ENCODE results near the gene PSMA5. TPM values are rescaled to one million over a fixed set of nuclear protein-coding genes. Genes with fewer than 3 reads are reported as not detected.

PSMA5 gene
- total RNA-seq, 1 donor from 2014 or later: 55.4 TPM

- H3K36me3 ChIP-seq: peaks cover 74% of the 10 kb centered on the region
- no peak overlapping the region for H3K4me3 ChIP-seq
- intact Hi-C loops (cut with DNase I): loop anchor here (10.0 kb wide), 1 partner anchor 127 kb away; no protein-coding TSS in a partner anchor
- peaks cover 11% of the 10 kb centered on the region for H3K4me1 ChIP-seq
- no peak for TF ChIP-seq CTCF (IDR thresholded peaks at IDR 0.05)
- H3K27me3 ChIP-seq (ENCODE audit: low read depth): no peaks in the 10 kb centered on the region
- ATAC-seq: no peak
- H3K9me3 ChIP-seq: no peaks in the 10 kb centered on the region
- no peak for DNase-seq
- H3K27ac ChIP-seq: no peak overlapping the region
Observed at GRCh38 chr1:109402025-109402424, 24.2 kb downstream of the PSMA5 start.

- intact Hi-C loops (cut with DNase I): loop anchor here (10.0 kb wide), 1 partner anchor 125 kb away; no protein-coding TSS in a partner anchor
Observed at GRCh38 chr1:109400035-109400655, 26.1 kb downstream of the PSMA5 start.

DNA sequence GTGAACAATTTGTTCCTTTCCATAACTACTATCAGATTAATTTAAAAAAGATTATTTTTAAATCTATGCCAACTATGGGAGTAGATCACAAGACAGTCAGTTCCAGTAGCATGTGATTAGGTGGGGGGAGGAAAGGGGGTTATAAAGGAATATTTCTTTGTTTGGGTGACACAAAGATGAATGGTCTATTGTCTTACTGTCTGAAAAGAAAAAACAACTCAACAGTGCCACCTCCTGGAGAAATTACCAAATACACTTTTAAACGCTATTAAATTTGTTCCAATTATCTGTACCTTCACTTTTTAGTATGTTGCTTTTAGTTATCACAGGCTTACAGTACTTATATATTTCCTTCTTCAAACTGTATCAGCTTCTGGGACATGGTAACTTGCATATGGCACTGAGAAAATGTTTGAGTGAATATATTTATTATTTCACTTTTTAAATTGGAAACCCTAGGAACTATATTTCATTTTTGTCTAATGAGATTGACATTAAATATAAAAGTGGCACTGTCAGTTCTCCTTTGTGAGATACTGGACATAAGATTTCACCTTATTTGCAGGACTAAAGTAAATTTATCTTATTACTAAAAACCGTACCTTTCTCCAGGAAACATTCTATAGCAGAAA is 26.8 kb downstream of the PSMA5 start:
- H3K4me3 ChIP-seq: no peak overlapping the region
- no peaks in the 10 kb centered on the region for H3K9me3 ChIP-seq
- H3K27ac ChIP-seq: no peak overlapping the region
- TF ChIP-seq CTCF (IDR thresholded peaks at IDR 0.05): peak; percentile 62
- peak; percentile 18 to 21 for ATAC-seq
- H3K36me3 ChIP-seq: peaks cover 48% of the 10 kb centered on the region
- H3K4me1 ChIP-seq: peaks cover 33% of the 10 kb centered on the region
- intact Hi-C loops (cut with DNase I): no loop called here
- H3K27me3 ChIP-seq (ENCODE audit: low read depth): no peaks in the 10 kb centered on the region
- DNase-seq: no peak

More at GRCh38 chr1:109400035-109400655, 26.1 kb downstream of the PSMA5 start:
- no peak overlapping the region for H3K4me3 ChIP-seq
- H3K27me3 ChIP-seq (ENCODE audit: low read depth): no peaks in the 10 kb centered on the region
- ATAC-seq: no peak
- H3K4me1 ChIP-seq: peaks cover 27% of the 10 kb centered on the region
- DNase-seq: no peak
- peaks cover 55% of the 10 kb centered on the region for H3K36me3 ChIP-seq
- H3K9me3 ChIP-seq: no peaks in the 10 kb centered on the region
- TF ChIP-seq CTCF (IDR thresholded peaks at IDR 0.05): no peak
- H3K27ac ChIP-seq: no peak overlapping the region

GRCh38 chr1:109398343-109399225 is 27.7 kb downstream of the PSMA5 start:
- DNase-seq: no peak
- Histone ChIP-seq H3K36me3 (peaks cover 39% of the 10 kb centered on the region), H3K4me3 (peak overlapping the region; percentile 62), H3K27ac (peak overlapping the region; percentile 59), H3K9me3 (no peaks in the 10 kb centered on the region), H3K4me1 (peaks cover 41% of the 10 kb centered on the region), H3K27me3 (ENCODE audit: low read depth) (no peaks in the 10 kb centered on the region)
- TF ChIP-seq CTCF (IDR thresholded peaks at IDR 0.05): no peak
- no peak for ATAC-seq
- intact Hi-C loops (cut with DNase I): no loop called here

- Histone ChIP-seq H3K27ac (peak within 1 kb of the TSS; percentile 59), H3K9me3 (no peaks in the 10 kb centered on the region), H3K36me3 (peaks cover 31% of the 10 kb centered on the region), H3K4me1 (peaks cover 49% of the 10 kb centered on the region), H3K4me3 (peak within 1 kb of the TSS; percentile 62), H3K27me3 (ENCODE audit: low read depth) (no peaks in the 10 kb centered on the region)
- intact Hi-C loops (cut with DNase I): no loop called here
- DNase-seq (peak; percentile 90), ATAC-seq (peak; percentile 95 to 96)
- no peak for TF ChIP-seq CTCF (IDR thresholded peaks at IDR 0.05)
Observed at GRCh38 chr1:109397581-109398342, 28.5 kb downstream of the PSMA5 start, which contains the start of gene SORT1. SORT1 (minus strand) TSS chr1:109397918; CDS start chr1:109397892, 26 bp downstream.
